GM18870 (cell line): ENCODE data around the gene PEX26.
A peak's percentile ranks its signal among the peaks of the same experiment; 100 is the strongest.
"Not testable (repeated sequence)": the region's sequence is repeated elsewhere in the genome, so short reads cannot be mapped to it uniquely, and the experiment has no call there.

ENCODE experiments used
- ATAC-seq: cut with Tn5 transposase; IDR thresholded peaks from one replicate; pipeline ENCODE4 v1.9.1; 2021; ENCODE audit warnings: moderate library complexity; ENCODE audit not compliant: unreplicated experiment

PEX26 gene

DNA sequence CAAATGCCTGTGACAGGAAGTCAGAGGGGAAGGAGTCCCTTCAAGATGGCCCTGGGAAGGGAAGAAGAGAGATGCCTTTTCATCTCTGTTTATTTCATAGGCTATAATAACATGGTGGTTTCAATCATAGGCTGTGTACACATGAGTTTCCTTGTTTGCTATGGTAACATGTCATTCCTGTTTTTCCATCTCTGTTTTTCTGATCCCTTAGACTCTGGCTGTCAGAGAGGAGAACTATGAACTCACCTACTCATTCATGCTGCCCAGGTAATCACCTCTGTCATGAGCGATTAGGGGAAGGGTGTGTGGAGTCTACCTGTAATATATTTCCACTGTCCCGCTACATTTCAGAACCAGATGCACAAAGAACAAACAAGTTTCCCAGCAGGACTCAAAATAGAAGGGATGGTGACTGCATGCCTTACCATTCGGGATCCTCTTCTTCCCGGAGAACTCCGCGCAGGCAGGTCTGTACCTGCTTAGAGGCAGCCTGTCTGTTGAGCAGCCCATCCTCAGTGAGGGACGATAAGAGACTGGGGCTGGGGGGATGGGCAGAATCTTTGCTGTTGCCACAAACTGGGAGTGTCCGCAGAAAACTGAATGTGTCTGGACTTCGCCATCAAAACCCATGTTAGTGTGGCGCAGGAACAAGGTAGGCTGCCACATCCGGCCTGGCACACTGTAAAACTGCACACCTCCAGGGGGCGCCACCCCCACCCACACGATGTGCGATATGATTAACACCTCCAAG is 7.1 kb upstream of the PEX26 start:
- ATAC-seq, result no peak

DNA sequence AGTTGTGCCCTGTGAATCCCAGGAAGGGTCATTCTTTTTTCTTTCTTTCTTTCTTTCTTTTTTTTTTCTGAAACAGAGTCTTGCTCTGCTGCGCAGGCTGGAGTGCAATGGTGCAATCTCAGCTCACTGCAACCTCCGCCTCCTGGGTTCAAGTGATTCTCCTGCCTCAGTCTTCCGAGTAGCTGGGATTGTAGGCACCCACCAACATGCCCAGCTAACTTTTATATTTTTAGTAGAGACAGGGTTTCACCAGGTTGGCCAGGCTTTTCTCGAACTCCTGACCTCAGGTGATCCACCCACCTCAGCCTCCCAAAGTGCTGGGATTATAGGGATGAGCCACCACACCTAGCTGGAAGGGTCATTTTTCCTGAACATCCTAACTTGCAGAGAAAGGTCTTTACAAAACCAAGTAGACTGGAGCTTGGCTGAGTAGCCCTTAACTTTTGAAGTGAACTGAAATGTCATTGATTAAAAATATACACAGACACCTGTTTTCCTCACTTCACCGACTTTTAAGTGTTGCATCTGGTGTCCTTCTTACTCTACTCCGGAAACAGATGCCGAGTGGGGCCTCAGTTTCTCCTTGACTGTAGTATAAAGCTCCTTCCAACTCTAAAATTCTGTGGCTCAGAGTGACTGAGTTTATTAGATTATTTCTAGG is 6.4 kb upstream of the PEX26 start:
- ATAC-seq, result not testable (repeated sequence)

DNA sequence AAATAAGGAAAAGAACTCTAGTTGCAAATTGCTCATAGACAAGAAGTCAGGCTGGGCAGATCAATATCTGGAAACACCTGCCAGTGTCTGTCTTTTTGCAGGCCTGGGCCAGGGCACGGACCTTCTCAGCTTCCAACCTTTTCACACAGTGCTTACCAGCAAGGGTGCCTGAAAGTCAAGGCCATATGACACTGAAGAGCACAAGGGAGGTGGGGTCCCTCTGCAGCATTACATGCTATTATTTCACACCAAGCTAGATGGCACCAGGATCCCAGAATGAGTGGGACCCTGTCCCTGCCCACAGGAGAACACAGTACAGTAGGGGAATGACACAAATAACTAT is 5.9 kb upstream of the PEX26 start:
- no peak for ATAC-seq

- no peak for ATAC-seq
Observed at GRCh38 chr22:18073467-18073866, 4.3 kb upstream of the PEX26 start.

- not testable (repeated sequence) for ATAC-seq
Observed at GRCh38 chr22:18073927-18074326, 3.9 kb upstream of the PEX26 start.

GRCh38 chr22:18075101-18075719 is 2.6 kb upstream of the PEX26 start:
- ATAC-seq, result no peak

- ATAC-seq, result no peak
Observed at GRCh38 chr22:18075720-18076497, 1.9 kb upstream of the PEX26 start.

- ATAC-seq, result peak; percentile 7
Observed at GRCh38 chr22:18077087-18077638, 627 bp upstream of the PEX26 start.

- ATAC-seq, result peak; percentile 2
Observed at GRCh38 chr22:18078329-18079041, 695 bp downstream of the PEX26 start.

- ATAC-seq, result no peak
Observed at GRCh38 chr22:18079706-18080233, 2.0 kb downstream of the PEX26 start.

DNA sequence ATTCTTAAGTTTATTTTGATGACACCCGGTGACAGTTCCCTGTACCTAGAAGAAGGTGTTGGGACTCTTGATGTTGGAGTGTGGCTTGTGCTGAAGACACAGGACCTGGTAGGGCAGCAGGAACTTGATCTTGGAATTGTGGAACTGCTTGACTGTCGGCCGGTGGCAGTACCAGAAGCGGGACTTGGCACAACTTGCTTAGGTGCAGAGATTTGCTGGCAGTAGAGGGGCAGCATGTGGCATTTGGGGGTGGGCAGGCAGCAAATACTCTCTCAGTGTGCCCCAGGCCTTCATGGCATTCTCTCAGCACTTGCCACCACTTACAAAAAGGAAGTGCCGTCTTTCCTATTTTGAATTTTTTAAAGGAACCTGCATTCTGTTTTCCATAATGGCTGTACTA is 3.6 kb downstream of the PEX26 start:
- no peak for ATAC-seq

DNA sequence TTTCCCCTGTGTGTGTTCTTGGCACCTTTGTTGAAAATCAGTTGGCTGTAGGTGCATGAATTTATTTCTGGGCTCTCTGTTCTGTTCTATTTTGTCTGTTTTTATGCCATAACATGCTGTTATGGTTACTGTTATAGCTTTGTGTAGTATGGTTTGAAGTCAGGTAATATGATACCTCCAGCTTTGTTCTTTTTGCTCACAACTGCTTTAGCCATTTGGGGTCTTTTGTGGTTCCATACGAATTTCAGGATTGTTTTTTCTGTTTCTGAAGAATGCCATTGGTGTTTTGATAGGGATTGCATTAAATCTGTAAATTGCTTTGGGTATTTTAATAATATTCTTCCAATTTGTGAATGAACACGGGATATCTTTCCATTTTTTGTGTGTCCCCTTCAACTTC is 4.7 kb downstream of the PEX26 start:
- no peak for ATAC-seq

DNA sequence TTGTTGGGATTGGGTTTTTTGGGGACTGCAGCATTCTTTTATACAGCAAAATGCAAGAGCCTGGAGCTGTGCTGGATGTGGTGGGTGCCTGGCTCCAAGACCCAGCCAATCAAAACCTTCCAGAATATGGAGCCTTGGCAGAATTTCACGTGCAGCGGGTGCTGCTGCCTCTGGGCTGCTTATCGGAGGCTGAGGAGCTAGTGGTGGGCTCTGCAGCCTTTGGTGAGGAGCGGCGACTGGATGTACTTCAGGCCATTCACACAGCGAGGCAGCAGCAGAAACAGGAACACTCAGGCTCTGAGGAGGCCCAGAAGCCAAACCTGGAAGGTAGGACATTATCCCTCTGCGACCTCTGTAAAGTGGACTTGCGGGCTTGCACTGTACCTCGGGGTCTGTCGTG is 5.6 kb downstream of the PEX26 start:
- ATAC-seq, result no peak

DNA sequence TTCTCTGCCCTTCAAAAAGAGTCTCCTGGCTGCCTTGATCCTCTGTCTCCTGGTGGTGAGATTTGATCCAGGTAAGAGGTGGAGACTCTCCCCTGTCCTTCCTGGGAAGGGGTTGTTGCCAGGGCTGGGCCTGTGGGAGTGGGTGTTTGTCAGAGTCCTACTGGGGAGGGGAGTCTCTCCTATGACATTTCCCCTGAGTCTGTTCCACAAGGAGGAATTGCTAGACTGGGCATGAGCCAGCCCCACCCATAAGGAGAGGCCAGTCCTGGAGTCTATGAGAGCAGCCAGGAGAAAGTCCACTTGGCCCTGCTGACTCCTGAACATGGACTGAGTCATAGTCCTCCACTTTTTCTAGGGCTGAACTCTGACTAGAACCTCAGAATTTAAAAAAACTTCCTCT is 7.4 kb downstream of the PEX26 start:
- no peak for ATAC-seq

DNA sequence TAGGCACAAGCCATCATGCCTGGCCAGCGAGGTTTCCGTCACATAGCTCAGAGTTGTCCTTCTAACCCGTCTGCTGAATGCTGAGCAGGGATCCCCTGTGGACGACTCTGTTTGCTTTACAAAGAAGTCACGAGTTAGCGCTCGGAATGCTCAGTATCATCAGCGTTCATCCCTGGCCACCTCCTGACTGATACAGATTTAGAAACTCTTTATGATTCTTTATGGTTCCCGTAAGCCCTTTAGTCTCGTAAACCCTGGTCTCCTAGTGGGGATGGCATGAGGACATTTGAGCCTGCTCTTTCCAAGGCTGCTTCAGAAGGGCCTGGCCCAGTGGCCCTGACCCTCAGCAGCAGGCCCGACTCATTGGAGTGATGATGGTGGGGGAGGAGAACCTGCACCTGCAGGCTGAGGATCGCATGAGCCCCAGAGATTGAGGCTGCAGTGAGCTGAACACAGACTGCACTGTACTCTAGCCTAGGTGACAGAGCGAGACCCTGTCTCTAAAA is 9.6 kb downstream of the PEX26 start:
- no peak for ATAC-seq

- ATAC-seq, result no peak
Observed at GRCh38 chr22:18088825-18089568, 11.2 kb downstream of the PEX26 start.

DNA sequence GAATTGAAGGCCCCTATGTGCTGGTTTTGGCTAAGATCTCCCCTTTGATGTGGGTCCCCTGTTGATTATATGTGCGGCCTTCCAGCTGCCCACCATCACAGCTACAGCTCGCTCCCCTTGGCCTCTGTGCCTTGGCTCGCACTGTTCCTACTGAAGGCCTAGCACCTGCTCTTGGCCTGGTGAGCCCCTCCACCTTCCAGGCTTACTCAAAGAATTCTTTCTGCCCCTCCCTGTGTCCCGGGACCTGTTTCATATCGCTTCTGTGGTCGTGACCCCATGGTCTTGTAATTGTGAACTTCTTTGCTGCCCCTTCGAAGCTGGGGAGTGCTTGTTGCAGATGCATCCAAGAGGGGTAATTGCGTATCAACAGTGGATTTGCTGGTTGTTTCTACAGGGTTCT is 12.5 kb downstream of the PEX26 start:
- ATAC-seq, result no peak

- no peak for ATAC-seq
Observed at GRCh38 chr22:18091478-18091877, 13.7 kb downstream of the PEX26 start.

GRCh38 chr22:18091916-18092526 is 14.2 kb downstream of the PEX26 start:
- no peak for ATAC-seq
